Trophoblast cell (in vitro differentiated cells and primary cell): ENCODE results near the gene MEG3.

ENCODE experiments used
- DNase-seq, 2 donors: peaks; one replicate each; pipeline ENCODE4 v3.0.0-alpha.2; 2016
- H2AFZ ChIP-seq: 2 replicates; pipeline ENCODE4 v1.6.1; 2013; ENCODE audit warnings: low read length, moderate library complexity, mild to moderate bottlenecking; ENCODE audit not compliant: insufficient read depth, poor library complexity
- H2AK5ac ChIP-seq: 2 replicates; pipeline ENCODE4 v1.6.1; 2013; ENCODE audit warnings: mild to moderate bottlenecking, low read length
- H2BK120ac ChIP-seq: 2 replicates; pipeline ENCODE4 v1.6.1; 2013; ENCODE audit warnings: low read length, mild to moderate bottlenecking, moderate library complexity; ENCODE audit not compliant: insufficient read depth, poor library complexity
- H2BK12ac ChIP-seq: 2 replicates; pipeline ENCODE4 v1.6.1; 2013; ENCODE audit warnings: mild to moderate bottlenecking, low read length, moderate library complexity
- H2BK5ac ChIP-seq: 2 replicates; pipeline ENCODE4 v1.6.1; 2013; ENCODE audit warnings: low read length, low read depth, moderate library complexity, mild to moderate bottlenecking; ENCODE audit not compliant: poor library complexity
- H3K14ac ChIP-seq: 2 replicates; pipeline ENCODE4 v1.6.1; 2013; ENCODE audit warnings: mild to moderate bottlenecking, low read length
- H3K18ac ChIP-seq: 2 replicates; pipeline ENCODE4 v1.6.1; 2013; ENCODE audit warnings: mild to moderate bottlenecking, low read length
- H3K23ac ChIP-seq: 2 replicates; pipeline ENCODE4 v1.6.1; 2013; ENCODE audit warnings: low read length
- H3K27ac ChIP-seq: 2 replicates; pipeline ENCODE4 v1.5.1; 2013; ENCODE audit warnings: low read depth, mild to moderate bottlenecking, inconsistent platforms, low read length, moderate library complexity
- H3K27me3 ChIP-seq: 2 replicates; pipeline ENCODE4 v1.6.1; 2013; ENCODE audit warnings: inconsistent platforms, mild to moderate bottlenecking, low read length, moderate library complexity; ENCODE audit not compliant: insufficient read depth
- H3K36me3 ChIP-seq, 2 experiments: 1 replicate in 1 of 2; 2 replicates in 1 of 2; pipeline ENCODE4 v1.6.1; 2013; ENCODE audit warnings: low read length in 2 of 2, mild to moderate bottlenecking in 2 of 2, moderate library complexity in 1 of 2; ENCODE audit not compliant: insufficient read depth in 2 of 2, control insufficient read depth in 1 of 2
- H3K4ac ChIP-seq: 2 replicates; pipeline ENCODE4 v1.6.1; 2013; ENCODE audit warnings: low read depth, mild to moderate bottlenecking, low read length, moderate library complexity
- H3K4me1 ChIP-seq, 2 experiments: 1 replicate in 1 of 2; 2 replicates in 1 of 2; pipeline ENCODE4 v1.6.1; 2013; ENCODE audit warnings: low read length in 2 of 2, mild to moderate bottlenecking in 2 of 2, moderate library complexity in 1 of 2; ENCODE audit not compliant: insufficient read depth in 2 of 2, control insufficient read depth in 1 of 2
- H3K4me2 ChIP-seq: 2 replicates; pipeline ENCODE4 v1.6.1; 2013; ENCODE audit warnings: inconsistent platforms, mild to moderate bottlenecking, low read length, moderate library complexity
- H3K4me3 ChIP-seq: 2 replicates; pipeline ENCODE4 v1.5.1; 2013; ENCODE audit warnings: mild to moderate bottlenecking, low read depth, low read length, inconsistent platforms
- H3K79me1 ChIP-seq: one replicate; pipeline ENCODE4 v1.6.1; 2013; ENCODE audit warnings: low read length
- H3K79me2 ChIP-seq: 2 replicates; pipeline ENCODE4 v1.6.1; 2013; ENCODE audit warnings: low read length, mild to moderate bottlenecking; ENCODE audit not compliant: control insufficient read depth, insufficient read depth, poor library complexity
- H3K9ac ChIP-seq: 2 replicates; pipeline ENCODE4 v1.6.1; 2013; ENCODE audit warnings: mild to moderate bottlenecking, low read length
- H3K9me3 ChIP-seq: 2 replicates; pipeline ENCODE4 v1.6.1; 2013; ENCODE audit warnings: low read depth, mild to moderate bottlenecking, control low read depth, inconsistent platforms, low read length; ENCODE audit not compliant: insufficient read depth
- H4K12ac ChIP-seq: 2 replicates; pipeline ENCODE4 v1.6.1; 2013; ENCODE audit warnings: low read depth, mild to moderate bottlenecking, low read length, moderate library complexity
- H4K8ac ChIP-seq: 2 replicates; pipeline ENCODE4 v1.6.1; 2013; ENCODE audit warnings: low read depth, mild to moderate bottlenecking, low read length, moderate library complexity
- H4K91ac ChIP-seq: one replicate; pipeline ENCODE4 v1.6.1; 2013; ENCODE audit warnings: low read depth, mild to moderate bottlenecking, low read length, moderate library complexity
- WGBS: extraction: QIAGEN DNeasy Blood & Tissue Kit; methylation state at CpG from one replicate; pipeline ENCODE4 v1.1.7; 2013; ENCODE audit warnings: missing lambda C conversion rate; ENCODE audit not compliant: insufficient read length, insufficient coverage; ENCODE audit errors: extremely low coverage; 5-methylcytosine and 5-hydroxymethylcytosine counted together

MEG3 gene

GRCh38 chr14:100789460-100790417 lies 36.2 kb upstream of the MEG3 start:
- H2BK120ac ChIP-seq = no peak overlapping the region
- H3K9ac ChIP-seq = no peak overlapping the region
- no peak overlapping the region for H2BK5ac ChIP-seq
- H4K91ac ChIP-seq = no peak overlapping the region
- H4K12ac ChIP-seq = no peak overlapping the region
- no peaks in the 10 kb centered on the region for H3K27me3 ChIP-seq
- H3K23ac ChIP-seq = no peak overlapping the region
- no peak overlapping the region for H2BK12ac ChIP-seq
- H3K36me3 ChIP-seq = no peaks in the 10 kb centered on the region
- peaks cover 6 to 11% of the 10 kb centered on the region in 2 experiments for H3K4me1 ChIP-seq
- peaks cover 6% of the 10 kb centered on the region for H3K9me3 ChIP-seq
- no CpG with 5 or more reads among the region's 12 CpGs for WGBS
- no peak overlapping the region for H3K4me2 ChIP-seq
- H2AK5ac ChIP-seq = no peak overlapping the region
- no peak overlapping the region for H2AFZ ChIP-seq
- no peaks in the 10 kb centered on the region for H3K79me1 ChIP-seq
- H3K4me3 ChIP-seq = no peak overlapping the region
- no peak overlapping the region for H3K14ac ChIP-seq
- H3K27ac ChIP-seq = no peak overlapping the region
- no peak overlapping the region for H3K4ac ChIP-seq
- no peak for DNase-seq
- H4K8ac ChIP-seq = no peak overlapping the region
- no peak overlapping the region for H3K18ac ChIP-seq
- no peaks in the 10 kb centered on the region for H3K79me2 ChIP-seq

DNA sequence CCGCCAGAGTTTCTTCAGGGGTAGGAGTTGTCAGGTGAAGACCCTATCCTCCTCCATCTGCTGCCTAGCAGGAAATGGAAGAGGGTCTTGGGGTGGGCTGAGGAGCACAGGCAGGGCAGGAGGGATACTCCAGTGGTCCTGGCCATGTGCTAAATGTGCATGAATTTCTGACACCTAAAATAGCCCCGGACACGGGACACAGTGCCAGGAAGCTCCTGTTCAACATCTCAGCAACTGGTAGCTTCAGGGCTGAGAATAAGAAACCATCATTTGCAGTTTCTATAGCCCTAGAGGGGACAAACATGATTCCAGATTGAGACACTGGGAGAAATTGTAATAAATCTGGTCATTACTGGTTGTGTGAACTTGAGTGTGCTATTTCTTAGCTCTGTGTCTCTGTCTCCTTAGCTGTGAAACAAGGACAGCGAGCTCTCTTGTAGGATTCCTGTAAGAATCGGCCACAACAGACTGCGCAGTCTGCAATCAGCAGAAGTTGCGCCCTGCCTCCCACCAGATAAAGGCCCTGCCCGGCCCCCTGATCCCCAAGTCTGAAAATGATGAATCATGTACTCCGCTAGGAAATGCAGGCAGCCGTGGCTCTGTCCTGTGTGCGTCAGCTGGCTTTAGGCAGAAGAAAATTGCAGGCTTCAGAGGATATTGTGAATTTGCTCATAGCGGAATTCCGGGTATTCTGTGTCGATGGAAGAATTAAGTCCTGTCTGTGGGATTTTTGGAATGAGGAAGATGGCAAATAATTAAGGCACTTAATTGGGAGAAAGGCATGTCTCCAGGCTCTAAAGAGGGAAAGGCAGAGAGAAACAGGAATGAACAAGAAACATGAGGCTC lies 35.2 kb upstream of the MEG3 start:
- H2BK12ac ChIP-seq = no peak overlapping the region
- no peak overlapping the region for H4K8ac ChIP-seq
- no peak overlapping the region for H3K27ac ChIP-seq
- H3K14ac ChIP-seq = no peak overlapping the region
- H3K79me2 ChIP-seq = no peaks in the 10 kb centered on the region
- H3K79me1 ChIP-seq = no peaks in the 10 kb centered on the region
- H4K12ac ChIP-seq = no peak overlapping the region
- no peak overlapping the region for H2AK5ac ChIP-seq
- H3K4me3 ChIP-seq = no peak overlapping the region
- no peak overlapping the region for H2AFZ ChIP-seq
- peaks cover 5% of the 10 kb centered on the region for H3K9me3 ChIP-seq
- no peak overlapping the region for H3K4ac ChIP-seq
- H4K91ac ChIP-seq = no peak overlapping the region
- H3K27me3 ChIP-seq = no peaks in the 10 kb centered on the region
- no peak overlapping the region for H3K9ac ChIP-seq
- no peaks in the 10 kb centered on the region for H3K36me3 ChIP-seq
- no peak overlapping the region for H3K23ac ChIP-seq
- DNase-seq = peak in 1 of 2 donors; percentile 2
- no peak overlapping the region for H3K4me2 ChIP-seq
- H2BK5ac ChIP-seq = no peak overlapping the region
- peaks cover 6 to 11% of the 10 kb centered on the region in 2 experiments for H3K4me1 ChIP-seq
- H3K18ac ChIP-seq = no peak overlapping the region
- WGBS = no CpG with 5 or more reads among the region's 14 CpGs
- H2BK120ac ChIP-seq = no peak overlapping the region

GRCh38 chr14:100791348-100791735 lies 34.6 kb upstream of the MEG3 start:
- Histone ChIP-seq H2AK5ac (no peak overlapping the region), H3K27me3 (no peaks in the 10 kb centered on the region), H3K9ac (no peak overlapping the region), H3K4me1 (peaks cover 6 to 8% of the 10 kb centered on the region in 2 experiments), H3K4me3 (no peak overlapping the region), H3K14ac (no peak overlapping the region), H4K8ac (no peak overlapping the region), H3K4ac (no peak overlapping the region), H3K9me3 (peaks cover 5% of the 10 kb centered on the region), H2BK120ac (no peak overlapping the region), H3K23ac (no peak overlapping the region), H2BK12ac (no peak overlapping the region), H4K12ac (no peak overlapping the region), H2AFZ (no peak overlapping the region), H3K79me2 (no peaks in the 10 kb centered on the region), H3K18ac (no peak overlapping the region), H3K4me2 (no peak overlapping the region), H3K79me1 (no peaks in the 10 kb centered on the region), H2BK5ac (no peak overlapping the region), H4K91ac (no peak overlapping the region), H3K36me3 (no peaks in the 10 kb centered on the region), H3K27ac (no peak overlapping the region)
- no CpG with 5 or more reads among the region's 13 CpGs for WGBS
- DNase-seq = no peak

DNA sequence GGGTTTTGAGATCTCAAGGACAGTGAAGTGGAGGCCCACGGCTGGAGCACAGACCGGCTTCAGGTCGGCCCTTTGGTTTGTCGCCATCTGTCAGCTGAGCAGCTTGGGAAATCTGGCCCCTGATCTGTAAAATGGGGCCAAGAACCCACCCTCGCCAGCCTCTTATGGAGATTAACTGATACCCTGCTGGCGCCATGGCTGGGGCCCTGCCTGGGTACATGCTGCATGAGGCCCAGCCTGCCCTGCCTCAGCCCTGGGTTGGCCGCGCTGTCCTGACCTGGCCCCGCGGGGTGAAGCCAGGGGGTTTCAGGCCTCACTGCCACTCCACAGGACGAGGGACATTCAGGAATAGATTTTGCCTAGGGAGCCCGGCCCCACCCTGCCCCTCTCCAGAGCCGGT lies 33.9 kb upstream of the MEG3 start:
- DNase-seq = no peak
- H3K23ac ChIP-seq = no peak overlapping the region
- no CpG with 5 or more reads among the region's 13 CpGs for WGBS
- H3K18ac ChIP-seq = no peak overlapping the region
- no peak overlapping the region for H2AK5ac ChIP-seq
- no peaks in the 10 kb centered on the region for H3K79me2 ChIP-seq
- no peak overlapping the region for H3K4me2 ChIP-seq
- no peaks in the 10 kb centered on the region for H3K79me1 ChIP-seq
- no peak overlapping the region for H4K8ac ChIP-seq
- H3K36me3 ChIP-seq = no peaks in the 10 kb centered on the region
- no peak overlapping the region for H3K27ac ChIP-seq
- H3K9me3 ChIP-seq = peaks cover 5% of the 10 kb centered on the region
- H3K4ac ChIP-seq = no peak overlapping the region
- no peak overlapping the region for H2BK120ac ChIP-seq
- H3K4me1 ChIP-seq = peaks cover 6 to 8% of the 10 kb centered on the region in 2 experiments
- no peak overlapping the region for H3K4me3 ChIP-seq
- H4K12ac ChIP-seq = no peak overlapping the region
- H2BK12ac ChIP-seq = no peak overlapping the region
- no peak overlapping the region for H3K14ac ChIP-seq
- H4K91ac ChIP-seq = no peak overlapping the region
- H3K27me3 ChIP-seq = no peaks in the 10 kb centered on the region
- no peak overlapping the region for H3K9ac ChIP-seq
- H2AFZ ChIP-seq = no peak overlapping the region
- H2BK5ac ChIP-seq = no peak overlapping the region
